Neuron (in vitro differentiated cells): ENCODE data around the gene OR2T3.
"Not testable (repeated sequence)": the region's sequence is repeated elsewhere in the genome, so short reads cannot be mapped to it uniquely, and the experiment has no call there.

Experiments used
- H2AFZ ChIP-seq: one replicate; pipeline ENCODE4 v1.6.1; 2013; ENCODE audit warnings: low read depth, mild to moderate bottlenecking, inconsistent platforms, low read length, moderate library complexity
- H3K27me3 ChIP-seq: one replicate; pipeline ENCODE4 v1.6.1; 2013; ENCODE audit warnings: low read length; ENCODE audit not compliant: insufficient read depth
- H3K36me3 ChIP-seq: one replicate; pipeline ENCODE4 v1.6.1; 2013; ENCODE audit warnings: low read length; ENCODE audit not compliant: insufficient read depth
- H3K4me1 ChIP-seq: one replicate; pipeline ENCODE4 v1.6.1; 2013; ENCODE audit warnings: low read length; ENCODE audit not compliant: insufficient read depth
- H3K4me3 ChIP-seq: 2 replicates; pipeline ENCODE4 v1.5.1; 2013; ENCODE audit warnings: mild to moderate bottlenecking, low read length, moderate library complexity
- H3K9me3 ChIP-seq: one replicate; pipeline ENCODE4 v1.6.1; 2013; ENCODE audit warnings: low read length

OR2T3 gene

DNA sequence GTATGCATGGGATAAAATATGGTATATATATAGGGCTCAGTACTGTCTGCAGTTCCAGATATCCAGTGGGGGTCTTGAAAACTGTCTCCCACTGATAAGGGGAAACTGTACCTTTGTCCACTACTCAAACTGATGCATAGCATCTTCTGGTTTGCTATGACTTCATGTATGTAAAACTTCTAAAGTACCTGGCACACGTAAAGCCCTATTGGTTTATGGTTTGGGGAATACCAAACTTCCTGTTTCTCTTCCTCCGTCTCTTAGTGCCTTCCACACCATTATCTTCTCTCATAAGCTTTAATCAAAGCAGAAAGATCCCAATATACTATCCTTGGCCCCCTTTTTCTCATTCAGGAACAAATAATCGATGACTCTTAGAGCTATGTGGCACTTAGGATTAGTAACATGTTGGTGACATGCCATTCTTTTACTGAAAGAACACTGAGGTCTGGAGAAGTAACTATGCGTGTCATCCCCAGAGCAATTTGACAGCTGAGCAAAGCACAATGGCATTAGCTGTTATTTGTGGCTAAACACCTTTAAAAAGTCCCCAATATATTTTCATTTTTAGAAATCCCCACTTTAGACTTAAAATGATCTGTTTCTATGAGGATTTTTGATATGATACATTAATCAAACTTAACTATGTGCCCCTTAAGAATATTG is 24.6 kb upstream of the OR2T3 start:
- not testable (repeated sequence) for H3K27me3 ChIP-seq, H3K9me3 ChIP-seq, H2AFZ ChIP-seq, H3K4me3 ChIP-seq, H3K36me3 ChIP-seq, H3K4me1 ChIP-seq

DNA sequence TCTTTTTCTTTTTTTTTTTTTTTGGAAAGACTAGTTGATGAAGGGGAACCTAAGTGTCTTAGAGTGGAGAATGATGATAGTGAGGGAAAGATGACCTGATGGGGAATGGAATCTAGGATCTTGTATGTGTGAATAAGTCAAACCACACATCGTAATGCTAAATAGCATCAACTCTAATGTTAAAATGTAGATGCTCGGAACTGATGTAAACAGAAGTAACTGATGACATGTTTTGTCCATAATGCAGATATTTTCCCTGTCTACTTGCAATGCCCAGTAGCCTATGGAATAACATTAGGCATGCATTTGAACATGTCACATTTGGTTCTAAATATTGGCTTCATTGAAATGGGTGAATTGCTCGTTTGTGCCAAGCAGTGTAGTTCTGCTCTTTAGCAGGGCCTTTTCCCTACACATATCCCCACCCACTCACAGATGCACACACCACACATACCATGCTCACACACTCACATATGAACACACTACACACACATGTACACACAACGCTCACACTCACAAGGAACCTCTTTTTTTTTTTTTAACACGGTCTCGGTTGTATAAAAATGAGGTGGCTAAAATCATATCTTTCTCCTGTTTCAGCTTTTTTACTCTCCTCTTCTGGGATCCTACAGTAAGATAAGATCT is 23.2 kb upstream of the OR2T3 start:
- H3K9me3 ChIP-seq, H2AFZ ChIP-seq, H3K36me3 ChIP-seq, H3K4me3 ChIP-seq, H3K4me1 ChIP-seq, H3K27me3 ChIP-seq: not testable (repeated sequence)

DNA sequence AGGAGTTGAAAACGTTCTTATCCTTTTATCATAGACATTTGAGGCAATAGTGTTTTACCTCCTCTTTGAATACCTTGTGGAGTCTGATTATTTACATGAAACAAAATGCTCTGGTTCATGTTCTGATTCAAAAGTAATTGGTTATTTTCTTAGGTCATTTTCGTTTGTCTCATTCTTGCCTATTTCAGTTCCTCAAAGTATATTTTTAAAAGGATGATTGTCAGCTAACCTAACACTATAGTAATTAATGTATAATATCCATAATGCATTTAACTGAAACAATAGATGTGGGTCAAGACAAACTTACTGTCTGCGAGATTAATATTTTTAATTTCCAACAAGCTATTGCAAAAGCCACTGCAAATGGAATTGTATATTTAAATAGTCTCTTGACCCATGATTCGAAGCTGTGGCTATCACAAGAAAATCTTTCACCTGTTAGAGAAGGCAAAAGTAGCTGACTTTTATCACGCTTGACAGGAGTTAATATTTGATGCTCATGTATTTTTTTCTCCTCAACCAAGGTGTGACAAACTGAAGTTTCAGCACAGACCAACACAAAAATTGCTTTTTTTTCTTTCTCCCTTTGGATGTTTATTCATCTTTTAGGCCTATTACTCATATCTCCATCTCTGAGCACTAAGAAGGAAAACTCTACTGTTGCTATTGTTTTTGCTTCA is 22.5 kb upstream of the OR2T3 start:
- not testable (repeated sequence) for H3K27me3 ChIP-seq, H3K9me3 ChIP-seq, H3K4me3 ChIP-seq, H3K36me3 ChIP-seq, H3K4me1 ChIP-seq, H2AFZ ChIP-seq

DNA sequence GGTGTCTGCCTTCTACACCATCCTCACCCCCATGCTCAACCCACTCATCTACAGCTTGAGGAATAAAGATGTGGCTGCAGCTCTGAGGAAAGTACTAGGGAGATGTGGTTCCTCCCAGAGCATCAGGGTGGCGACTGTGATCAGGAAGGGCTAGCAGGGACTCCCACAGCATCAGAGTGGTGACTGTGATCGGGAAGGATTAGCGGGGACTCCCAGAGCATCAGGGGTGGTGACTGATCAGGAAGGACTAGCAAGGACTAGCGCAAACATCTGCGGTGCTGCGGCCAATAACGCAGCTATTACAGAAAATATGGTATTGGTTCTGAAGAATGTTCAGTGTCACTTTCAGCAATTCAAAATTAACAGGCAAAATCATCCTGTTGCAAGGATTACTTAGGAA is 19.5 kb upstream of the OR2T3 start:
- not testable (repeated sequence) for H3K4me1 ChIP-seq, H3K27me3 ChIP-seq

DNA sequence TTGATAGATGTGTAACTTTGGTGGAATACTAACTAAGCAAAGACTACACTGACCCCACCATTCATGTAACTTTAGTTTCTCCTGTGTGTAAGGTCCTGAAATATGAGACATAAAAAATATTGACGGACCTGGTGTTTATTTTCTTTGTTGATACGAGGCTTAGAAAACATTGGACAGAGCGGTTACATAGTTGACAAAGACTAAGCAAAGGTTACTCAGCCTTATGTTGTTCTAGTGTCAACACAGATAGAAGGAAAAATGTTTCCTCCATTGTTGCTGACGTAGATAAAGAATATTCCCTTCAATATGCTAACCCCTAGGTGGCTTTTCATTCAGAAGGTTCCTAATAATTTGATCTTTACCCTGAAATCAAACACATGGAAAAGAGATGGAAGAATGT is 18.1 kb upstream of the OR2T3 start:
- not testable (repeated sequence) for H3K36me3 ChIP-seq, H3K4me1 ChIP-seq, H2AFZ ChIP-seq, H3K9me3 ChIP-seq, H3K27me3 ChIP-seq, H3K4me3 ChIP-seq

More for the DNA sequence above, 19.5 kb upstream of the OR2T3 start:
- H3K9me3 ChIP-seq, H3K4me3 ChIP-seq, H3K36me3 ChIP-seq, H2AFZ ChIP-seq: not testable (repeated sequence)

DNA sequence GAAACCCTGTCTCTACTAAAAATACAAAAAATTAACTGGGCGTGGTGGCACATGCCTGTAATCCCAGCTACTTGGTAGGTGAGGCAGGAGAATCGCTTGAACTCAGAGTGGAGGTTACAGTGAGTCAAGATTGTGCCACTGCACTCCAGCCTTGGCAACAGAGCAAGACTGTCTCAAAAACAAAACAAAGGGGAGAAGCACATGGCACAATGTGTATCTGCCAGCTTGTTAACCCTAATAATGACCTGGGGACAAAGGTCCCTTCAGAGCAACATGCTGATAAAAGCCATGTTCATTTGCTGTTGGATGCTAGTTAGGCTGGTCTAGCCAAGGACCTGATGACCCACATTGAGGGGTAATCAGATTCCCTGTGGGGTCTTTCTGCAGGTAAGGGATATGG is 16.5 kb upstream of the OR2T3 start:
- H2AFZ ChIP-seq, H3K4me1 ChIP-seq, H3K27me3 ChIP-seq, H3K9me3 ChIP-seq, H3K4me3 ChIP-seq, H3K36me3 ChIP-seq: not testable (repeated sequence)

DNA sequence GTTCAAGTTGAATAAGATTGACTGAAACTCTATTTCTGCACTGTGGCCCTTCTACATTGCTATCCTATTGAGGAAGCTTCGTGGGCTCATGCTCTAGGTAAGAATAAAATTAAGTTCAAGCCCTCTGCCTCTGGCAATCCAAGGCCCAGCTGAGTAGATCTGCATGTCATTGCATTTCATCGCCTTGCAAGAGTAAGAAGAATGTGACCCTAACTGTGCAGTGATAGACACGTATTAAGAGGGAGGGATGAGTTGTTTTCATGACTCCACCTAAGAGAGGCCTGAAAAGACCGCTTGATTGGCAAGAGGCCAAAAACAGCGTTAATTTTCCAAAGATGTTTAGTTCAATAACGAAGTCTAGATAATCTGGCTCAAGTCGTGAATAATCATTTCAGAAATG is 14.0 kb upstream of the OR2T3 start:
- H3K4me3 ChIP-seq, H3K9me3 ChIP-seq, H3K27me3 ChIP-seq, H2AFZ ChIP-seq, H3K4me1 ChIP-seq, H3K36me3 ChIP-seq: not testable (repeated sequence)

DNA sequence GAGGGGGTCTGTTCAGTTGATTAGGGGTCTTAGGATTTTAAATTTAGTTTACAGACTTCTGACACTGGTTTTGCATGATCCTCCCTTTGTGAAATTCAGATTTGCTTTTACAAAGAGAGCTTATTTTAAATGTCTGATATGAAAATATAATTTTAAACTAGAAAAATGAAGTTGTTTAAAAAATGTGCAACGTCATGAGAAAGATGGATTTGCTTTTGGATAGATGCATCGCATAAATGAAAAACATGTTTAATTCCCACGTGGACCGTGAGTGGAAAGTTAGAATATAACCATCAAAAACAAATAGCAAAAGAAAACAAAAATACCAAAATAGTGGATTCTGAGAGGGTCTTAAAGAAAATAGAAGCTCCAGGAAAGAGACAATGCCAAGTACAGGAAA is 2.0 kb upstream of the OR2T3 start:
- Histone ChIP-seq H2AFZ (no peak overlapping the region), H3K4me1 (no peaks in the 10 kb centered on the region), H3K4me3 (no peak overlapping the region), H3K27me3 (no peaks in the 10 kb centered on the region), H3K9me3 (no peaks in the 10 kb centered on the region), H3K36me3 (no peaks in the 10 kb centered on the region)

DNA sequence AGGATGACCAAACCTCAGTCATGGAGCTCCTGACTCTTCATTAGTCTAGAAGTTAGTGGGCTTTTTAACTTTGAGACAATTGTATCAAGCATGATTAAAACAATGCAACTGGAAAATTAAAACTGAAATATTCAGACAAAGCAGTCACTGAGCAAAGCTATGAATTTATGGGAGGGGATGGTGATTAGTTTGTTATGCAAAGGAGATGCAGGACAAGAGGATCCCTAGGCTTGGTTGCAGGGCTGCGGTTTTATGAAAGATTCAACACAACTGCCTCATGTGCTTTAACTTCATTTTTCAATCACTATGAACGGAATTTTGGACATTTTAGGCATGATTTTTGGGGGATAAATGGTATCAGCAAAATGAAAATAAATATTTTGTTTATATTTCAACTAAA is 1.0 kb upstream of the OR2T3 start:
- H3K36me3 ChIP-seq, H3K27me3 ChIP-seq, H3K4me1 ChIP-seq, H3K9me3 ChIP-seq, H3K4me3 ChIP-seq, H2AFZ ChIP-seq: not testable (repeated sequence)

DNA sequence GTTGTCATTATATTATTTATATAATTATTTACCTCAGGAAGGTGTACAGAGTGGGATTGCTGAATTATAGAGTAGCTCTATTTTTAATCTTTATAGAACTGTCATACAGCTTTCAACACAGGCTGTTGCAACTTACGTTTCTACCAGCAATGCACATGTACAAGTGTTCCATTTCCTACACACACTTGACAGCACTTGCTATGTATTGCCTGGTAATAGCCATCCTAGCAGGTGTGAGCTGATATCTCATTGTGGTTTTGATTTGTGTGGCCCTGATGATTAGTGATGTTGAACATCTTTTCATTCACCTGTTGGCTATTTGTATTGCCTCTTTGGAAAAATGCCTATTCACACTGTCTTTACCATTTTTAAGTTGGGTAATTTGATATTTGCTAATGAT is 2.5 kb downstream of the OR2T3 start:
- not testable (repeated sequence) for H3K36me3 ChIP-seq, H2AFZ ChIP-seq, H3K9me3 ChIP-seq, H3K4me3 ChIP-seq, H3K4me1 ChIP-seq, H3K27me3 ChIP-seq

DNA sequence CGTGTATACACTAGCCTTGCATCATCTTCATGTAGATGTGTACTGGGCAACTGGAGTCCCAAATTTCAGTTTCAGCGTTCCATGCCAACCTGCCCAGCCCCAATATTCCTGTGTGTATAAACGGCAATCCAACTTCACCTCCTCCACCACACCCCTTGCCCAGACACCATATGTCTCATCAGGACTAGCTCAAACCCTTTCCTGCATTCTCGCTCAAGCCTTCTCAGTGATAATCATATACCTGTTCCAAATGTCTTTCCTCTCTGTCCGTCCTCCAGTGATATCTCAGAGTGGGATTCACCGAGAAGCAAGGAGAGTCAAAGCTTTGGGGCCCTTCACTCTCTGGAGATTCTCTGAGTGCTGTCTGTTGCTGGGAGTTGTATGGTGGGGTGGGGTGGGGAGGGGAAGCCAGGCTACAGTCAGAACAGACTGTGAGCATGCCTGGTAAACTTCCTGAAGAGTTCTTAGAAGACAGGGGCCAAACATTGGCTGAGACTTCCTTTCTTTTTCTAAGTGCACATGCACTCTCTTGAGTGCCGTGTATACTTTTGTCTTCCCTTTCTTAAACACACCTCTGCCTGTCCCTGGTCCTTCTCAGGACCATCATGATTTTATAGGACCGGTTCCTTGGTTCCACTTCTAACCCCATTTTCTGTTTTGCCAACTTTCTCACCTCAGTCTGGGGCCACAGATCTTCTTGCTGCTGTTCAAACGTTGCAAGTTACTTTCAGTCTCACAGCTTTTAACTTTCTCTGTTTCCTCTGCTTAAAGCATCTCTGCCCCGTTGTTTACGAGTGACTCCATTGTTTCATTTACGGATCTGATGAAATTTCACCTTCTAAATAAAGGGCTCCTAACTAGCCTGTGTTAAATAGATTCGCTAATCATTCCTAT is 8.8 kb downstream of the OR2T3 start:
- H2AFZ ChIP-seq, H3K27me3 ChIP-seq, H3K4me1 ChIP-seq, H3K36me3 ChIP-seq, H3K9me3 ChIP-seq, H3K4me3 ChIP-seq: not testable (repeated sequence)

DNA sequence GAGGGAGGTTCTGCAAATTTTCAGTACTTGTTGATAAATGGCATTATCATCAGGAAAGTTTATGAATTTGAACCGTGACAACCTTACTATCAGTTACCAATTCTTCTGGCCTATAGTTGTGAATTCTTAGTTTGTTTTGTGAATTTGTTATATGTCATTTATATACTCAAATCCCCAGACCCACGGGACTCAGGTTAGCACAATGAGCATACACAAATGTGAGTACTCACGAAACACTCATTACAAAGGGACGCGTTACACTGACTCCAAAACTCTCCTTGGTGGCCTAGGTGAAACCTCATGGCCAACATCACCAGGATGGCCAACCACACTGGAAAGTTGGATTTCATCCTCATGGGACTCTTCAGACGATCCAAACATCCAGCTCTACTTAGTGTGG is 15.1 kb downstream of the OR2T3 start, which contains the start of gene OR2T5:
Gene OR2T5 (plus strand): TSS at position 301 of the 400 bp plus-strand sequence. CDS start 0 bp downstream, at position 301.
- not testable (repeated sequence) for H3K4me1 ChIP-seq, H3K4me3 ChIP-seq, H3K36me3 ChIP-seq, H3K27me3 ChIP-seq, H2AFZ ChIP-seq, H3K9me3 ChIP-seq

DNA sequence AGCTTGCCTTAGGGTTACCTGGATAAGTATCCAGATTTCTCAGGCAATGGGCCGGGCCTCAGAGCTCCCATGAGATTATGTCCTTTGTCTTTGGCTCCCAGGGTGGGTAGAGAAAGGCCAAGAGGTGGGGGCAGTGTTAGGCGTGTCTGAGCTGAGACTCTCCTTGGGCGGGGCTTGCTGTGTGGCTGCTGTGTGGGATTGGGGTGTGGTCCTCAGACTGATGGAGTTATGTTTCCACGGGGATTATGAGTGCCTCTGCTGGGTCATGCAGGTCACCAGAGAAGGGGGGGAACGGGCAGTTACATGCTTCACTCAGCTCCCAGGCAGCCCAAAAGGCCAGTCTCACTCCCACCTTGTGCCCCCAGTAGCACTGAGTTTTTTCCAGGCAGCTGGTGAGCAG is 23.5 kb downstream of the OR2T3 start:
- not testable (repeated sequence) for H3K36me3 ChIP-seq, H3K9me3 ChIP-seq, H3K27me3 ChIP-seq, H3K4me1 ChIP-seq, H3K4me3 ChIP-seq, H2AFZ ChIP-seq
